ENCODE measurements around the gene CPXM2.

DNA sequence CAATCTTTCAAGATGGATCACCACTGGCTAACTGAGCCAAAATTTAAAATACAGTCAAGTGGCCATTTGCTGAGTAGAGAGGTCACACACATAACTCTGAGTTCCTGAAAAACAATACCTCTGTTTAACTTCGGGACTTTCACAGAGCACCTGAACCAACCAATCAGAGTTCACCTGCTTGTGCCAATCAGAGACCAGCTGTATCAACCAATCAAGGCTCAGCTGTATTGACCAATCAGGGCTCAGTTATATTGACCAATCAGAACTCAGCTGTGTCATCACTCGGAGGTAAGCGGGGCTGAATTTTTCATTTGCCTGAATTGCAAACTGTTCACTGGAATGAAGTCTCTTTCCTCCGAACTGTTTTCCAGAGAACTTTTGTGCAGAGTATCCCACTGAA, 10.0 kb upstream of the CPXM2 start:
- TF ChIP-seq POLR2AphosphoS5 (IDR thresholded peaks at IDR 0.05; ENCODE audit: low read depth, low read length), result no peak
- TF ChIP-seq, protein P1, sequence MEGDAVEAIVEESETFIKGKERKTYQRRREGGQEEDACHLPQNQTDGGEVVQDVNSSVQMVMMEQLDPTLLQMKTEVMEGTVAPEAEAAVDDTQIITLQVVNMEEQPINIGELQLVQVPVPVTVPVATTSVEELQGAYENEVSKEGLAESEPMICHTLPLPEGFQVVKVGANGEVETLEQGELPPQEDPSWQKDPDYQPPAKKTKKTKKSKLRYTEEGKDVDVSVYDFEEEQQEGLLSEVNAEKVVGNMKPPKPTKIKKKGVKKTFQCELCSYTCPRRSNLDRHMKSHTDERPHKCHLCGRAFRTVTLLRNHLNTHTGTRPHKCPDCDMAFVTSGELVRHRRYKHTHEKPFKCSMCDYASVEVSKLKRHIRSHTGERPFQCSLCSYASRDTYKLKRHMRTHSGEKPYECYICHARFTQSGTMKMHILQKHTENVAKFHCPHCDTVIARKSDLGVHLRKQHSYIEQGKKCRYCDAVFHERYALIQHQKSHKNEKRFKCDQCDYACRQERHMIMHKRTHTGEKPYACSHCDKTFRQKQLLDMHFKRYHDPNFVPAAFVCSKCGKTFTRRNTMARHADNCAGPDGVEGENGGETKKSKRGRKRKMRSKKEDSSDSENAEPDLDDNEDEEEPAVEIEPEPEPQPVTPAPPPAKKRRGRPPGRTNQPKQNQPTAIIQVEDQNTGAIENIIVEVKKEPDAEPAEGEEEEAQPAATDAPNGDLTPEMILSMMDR (IDR thresholded peaks at IDR 0.05), result no peak
- TF ChIP-seq, protein P2, sequence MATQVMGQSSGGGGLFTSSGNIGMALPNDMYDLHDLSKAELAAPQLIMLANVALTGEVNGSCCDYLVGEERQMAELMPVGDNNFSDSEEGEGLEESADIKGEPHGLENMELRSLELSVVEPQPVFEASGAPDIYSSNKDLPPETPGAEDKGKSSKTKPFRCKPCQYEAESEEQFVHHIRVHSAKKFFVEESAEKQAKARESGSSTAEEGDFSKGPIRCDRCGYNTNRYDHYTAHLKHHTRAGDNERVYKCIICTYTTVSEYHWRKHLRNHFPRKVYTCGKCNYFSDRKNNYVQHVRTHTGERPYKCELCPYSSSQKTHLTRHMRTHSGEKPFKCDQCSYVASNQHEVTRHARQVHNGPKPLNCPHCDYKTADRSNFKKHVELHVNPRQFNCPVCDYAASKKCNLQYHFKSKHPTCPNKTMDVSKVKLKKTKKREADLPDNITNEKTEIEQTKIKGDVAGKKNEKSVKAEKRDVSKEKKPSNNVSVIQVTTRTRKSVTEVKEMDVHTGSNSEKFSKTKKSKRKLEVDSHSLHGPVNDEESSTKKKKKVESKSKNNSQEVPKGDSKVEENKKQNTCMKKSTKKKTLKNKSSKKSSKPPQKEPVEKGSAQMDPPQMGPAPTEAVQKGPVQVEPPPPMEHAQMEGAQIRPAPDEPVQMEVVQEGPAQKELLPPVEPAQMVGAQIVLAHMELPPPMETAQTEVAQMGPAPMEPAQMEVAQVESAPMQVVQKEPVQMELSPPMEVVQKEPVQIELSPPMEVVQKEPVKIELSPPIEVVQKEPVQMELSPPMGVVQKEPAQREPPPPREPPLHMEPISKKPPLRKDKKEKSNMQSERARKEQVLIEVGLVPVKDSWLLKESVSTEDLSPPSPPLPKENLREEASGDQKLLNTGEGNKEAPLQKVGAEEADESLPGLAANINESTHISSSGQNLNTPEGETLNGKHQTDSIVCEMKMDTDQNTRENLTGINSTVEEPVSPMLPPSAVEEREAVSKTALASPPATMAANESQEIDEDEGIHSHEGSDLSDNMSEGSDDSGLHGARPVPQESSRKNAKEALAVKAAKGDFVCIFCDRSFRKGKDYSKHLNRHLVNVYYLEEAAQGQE (IDR thresholded peaks at IDR 0.05; ENCODE audit: insufficient read depth in 1 of 2, low read depth in 2 of 2, low read length in 1 of 2), result no peak
- no peak for TF ChIP-seq SIN3A (IDR thresholded peaks at IDR 0.05; ENCODE audit: borderline replicate concordance, insufficient read depth, low read depth, low read length)

All from Panc1 (cell line).